HL-60 (cell line): ENCODE data around the gene AASDH.
A peak's percentile ranks its signal among the peaks of the same experiment; 100 is the strongest.

Source experiments
- CTCF ChIP-seq: IDR thresholded peaks from one replicate; pipeline ENCODE4 v1.5.1; 2011; ENCODE audit warnings: low read length, control low read depth, inconsistent platforms; ENCODE audit not compliant: insufficient read depth
- POLR2AphosphoS5 ChIP-seq: IDR thresholded peaks from 2 replicates; pipeline ENCODE4 v1.6.1; 2012; ENCODE audit warnings: low read depth

- no peak for TF ChIP-seq CTCF
- peak; percentile 64; the same call in 1 of the 2 replicates for TF ChIP-seq POLR2AphosphoS5
Measured at GRCh38 chr4:56435140-56435926, 48.0 kb upstream of the AASDH start, which contains the start of gene PPAT.
